HepG2 (cell line): ENCODE results near the gene GRPEL2. TPM values are rescaled to one million over a fixed set of nuclear protein-coding genes. Genes with fewer than 3 reads are reported as not detected.

Source experiments
- ATAC-seq: fragments of 200-7000 bp; cut with Tn5 transposase; 3 replicates; pipeline ENCODE4 v1.9.1; 2020; ENCODE audit warnings: mild to moderate bottlenecking, moderate library complexity
- BruUV-seq: library from RNA; stranded (reverse); fragments of 400-500 nt; replicated peaks from 2 replicates; lab custom pipeline; 2021; lab: Mats Ljungman, UMichigan
- CTCF ChIA-PET: fragments of 300-600 bp; formaldehyde crosslinking; extraction: SDS; loops from one replicate; lab custom pipeline; 2021; ENCODE audit warnings: low total read pairs, inconsistent platforms, low intra/inter-chr PET ratio; lab: Yijun Ruan, JAX
- POLR2A ChIA-PET: fragments of 350-600 bp; sonication (Branson Sonifier 250); formaldehyde crosslinking; loops from one replicate; lab custom pipeline; 2020; ENCODE audit warnings: antibody characterized with exemption, inconsistent platforms; lab: Yijun Ruan, JAX
- DNase-seq: peaks from one replicate; pipeline ENCODE4 v3.0.0-alpha.2; 2015; ENCODE audit warnings: low spot score
- FAIRE-seq: peaks from 3 replicates; lab custom pipeline; 2011; peaks lifted over from hg19 to GRCh38; lab: Jason Lieb, UNC
- H2AFZ ChIP-seq: one replicate; pipeline ENCODE4 v1.6.1; 2011; ENCODE audit warnings: low read length, inconsistent platforms
- H3K27ac ChIP-seq: fragments of 300-600 bp; 3 replicates; pipeline ENCODE4 v1.8.0; 2011; ENCODE audit warnings: mixed run types, mild to moderate bottlenecking, mixed read lengths, low read length, inconsistent platforms; ENCODE audit not compliant: insufficient read depth; ENCODE audit errors: extremely low read length
- H3K27me3 ChIP-seq, 2 experiments: fragments of 200-600 bp in 1 of 2; 2 replicates in 1 of 2; 3 replicates in 1 of 2; pipeline versions ENCODE4 v1.6.0 to v1.8.0; 2011; ENCODE audit warnings: low read length in 2 of 2, mild to moderate bottlenecking in 2 of 2, moderate library complexity in 2 of 2, inconsistent platforms in 1 of 2; ENCODE audit not compliant: insufficient read depth in 2 of 2, control insufficient read depth in 1 of 2
- H3K36me3 ChIP-seq, 2 experiments: fragments of 200-600 bp in 1 of 2; replicated peaks in 1 of 2; 2 replicates in 1 of 2; 3 replicates in 1 of 2; pipeline versions ENCODE4 v1.5.1 to v1.8.0; 2011; ENCODE audit warnings: low read length in 2 of 2, inconsistent platforms in 1 of 2; ENCODE audit not compliant: insufficient read depth in 2 of 2, control insufficient read depth in 1 of 2
- H3K4me1 ChIP-seq: 2 replicates; pipeline ENCODE4 v1.5.1; 2012; ENCODE audit warnings: low read length, inconsistent platforms; ENCODE audit not compliant: insufficient read depth
- H3K4me2 ChIP-seq: 2 replicates; pipeline ENCODE4 v1.6.0; 2011; ENCODE audit warnings: low read depth, low read length, inconsistent platforms
- H3K4me3 ChIP-seq, 3 experiments: fragments of 200-600 bp in 1 of 3; sonication (generic), shearing (Covaris generic) in 1 of 3; replicated peaks in 1 of 3; 2 replicates each; pipeline ENCODE4 v1.5.1; 2011 to 2016; ENCODE audit warnings: low read length in 3 of 3, inconsistent platforms in 2 of 3, low read depth in 2 of 3, mild to moderate bottlenecking in 2 of 3, control low read depth in 1 of 3, mixed read lengths in 1 of 3; ENCODE audit not compliant: insufficient read depth in 1 of 3
- H3K79me2 ChIP-seq: one replicate; pipeline ENCODE4 v1.6.1; 2011; ENCODE audit warnings: low read length, inconsistent platforms; ENCODE audit not compliant: insufficient read depth
- H3K9ac ChIP-seq: 2 replicates; pipeline ENCODE4 v1.6.0; 2011; ENCODE audit warnings: mild to moderate bottlenecking, low read depth, low read length, inconsistent platforms; ENCODE audit not compliant: insufficient read depth
- H3K9me3 ChIP-seq: 2 replicates; pipeline ENCODE4 v1.5.1; 2012; ENCODE audit warnings: mild to moderate bottlenecking, low read length
- H4K20me1 ChIP-seq: 2 replicates; pipeline ENCODE4 v1.6.0; 2011; ENCODE audit warnings: inconsistent platforms, mild to moderate bottlenecking, low read length, moderate library complexity; ENCODE audit not compliant: insufficient read depth
- LCORL ChIP-seq, 2 experiments: fragments of 450-650 bp in 1 of 2; sonication (generic) in 1 of 2; formaldehyde crosslinking in 1 of 2; IDR thresholded peaks; 2 replicates each; pipeline versions ENCODE4 v1.5.0 to v1.6.1; 2017 to 2020; ENCODE audit warnings: antibody characterized with exemption in 1 of 2, missing genetic modification reagents in 1 of 2
- MAZ ChIP-seq, 2 experiments: sonication (generic) in 1 of 2; formaldehyde crosslinking in 1 of 2; IDR thresholded peaks; 2 replicates each; pipeline versions ENCODE4 v1.5.0 to v1.6.1; 2012 to 2020; ENCODE audit warnings: low read depth in 2 of 2, mild to moderate bottlenecking in 2 of 2, borderline replicate concordance in 1 of 2, improper control_type of control experiment in 1 of 2, low read length in 1 of 2, missing genetic modification reagents in 1 of 2, moderate library complexity in 1 of 2
- NFYB ChIP-seq: sonication (generic); formaldehyde crosslinking; IDR thresholded peaks from 2 replicates; pipeline ENCODE4 v1.4.0; 2020; ENCODE audit warnings: missing genetic modification reagents
- NR2C2 ChIP-seq: sonication (generic); formaldehyde crosslinking; IDR thresholded peaks from 2 replicates; pipeline ENCODE4 v1.4.0; 2020; ENCODE audit warnings: missing genetic modification reagents, mild to moderate bottlenecking, moderate library complexity, borderline replicate concordance
- RXRB ChIP-seq: IDR thresholded peaks from 2 replicates; pipeline ENCODE4 v1.6.1; 2016; ENCODE audit warnings: borderline replicate concordance, missing genetic modification reagents, missing compliant biosample characterization
- SAP130 ChIP-seq: IDR thresholded peaks from 2 replicates; pipeline ENCODE4 v1.6.1; 2016; ENCODE audit warnings: low read depth
- TCF7L2 ChIP-seq: IDR thresholded peaks from 2 replicates; pipeline ENCODE4 v1.6.1; 2011; ENCODE audit warnings: mild to moderate bottlenecking, low read depth, low read length, moderate library complexity
- ZMAT3 ChIP-seq: sonication (generic); formaldehyde crosslinking; conservative IDR thresholded peaks from 2 replicates; pipeline ENCODE4 v1.7.0; 2021; ENCODE audit warnings: missing genetic modification reagents
- ZNF143 ChIP-seq: sonication (generic); formaldehyde crosslinking; IDR thresholded peaks from 2 replicates; pipeline ENCODE4 v1.4.0; 2020; ENCODE audit warnings: missing genetic modification reagents
- ZNF292 ChIP-seq: sonication (generic); formaldehyde crosslinking; IDR thresholded peaks from 2 replicates; pipeline ENCODE4 v1.8.1; 2022; ENCODE audit warnings: mild to moderate bottlenecking, low read depth, missing genetic modification reagents, borderline replicate concordance
- ZNF749 ChIP-seq: sonication (generic); formaldehyde crosslinking; IDR thresholded peaks from 2 replicates; pipeline ENCODE4 v1.8.0; 2022; ENCODE audit warnings: mild to moderate bottlenecking, missing genetic modification reagents, moderate library complexity, borderline replicate concordance
- WGBS: methylation state at CpG from one replicate; pipeline ENCODE4 v1.1.6; 2017; ENCODE audit warnings: low lambda C conversion rate; 5-methylcytosine and 5-hydroxymethylcytosine counted together
- in situ Hi-C: cut with HindIII; loops from 2 replicates; pipeline ENCODE4 v1.10.0; 2017; ENCODE audit warnings: low pct_unique_long_range_greater_than_20kb; ENCODE audit not compliant: extremely low pct_ligation_motif_present
- intact Hi-C: fragments of 100-400 bp; cut with micrococcal nuclease; formaldehyde crosslinking; loops from one replicate; pipeline ENCODE4 v1.10.0; 2022; ENCODE audit not compliant: unreplicated experiment
- polyA plus RNA-seq, 8 experiments: library from polyadenylated mRNA; depleted of rRNA in 3 of 8; stranded (reverse) in 7 of 8; unstranded in 1 of 8; fragments of >200 nt; fragmentation: Illumina TruSeq in 4 of 8; extraction: Trizol in 4 of 8; gene quantifications; 2 replicates each; pipeline versions ENCODE4 v1.2.1 to v1.2.3, GENCODE V29; 2011 to 2016; ENCODE audit warnings: low read depth in 4 of 8, missing spikeins in 1 of 8, mixed read lengths in 1 of 8; ENCODE audit not compliant: insufficient read depth in 1 of 8
- total RNA-seq, 5 experiments: library from RNA; depleted of rRNA; stranded (reverse); fragments of >200 nt; fragmentation: Illumina TruSeq; extraction: Trizol; gene quantifications; 2 replicates each; pipeline ENCODE4 v1.2.3, GENCODE V29; 2016; ENCODE audit warnings: low read depth in 1 of 5
- TF ChIP-seq, protein P1 (sequence below): IDR thresholded peaks from 2 replicates; pipeline ENCODE4 v1.6.1; 2016; ENCODE audit warnings: low read depth, missing genetic modification reagents, missing compliant biosample characterization
- TF ChIP-seq, protein P2 (sequence below): sonication (generic); formaldehyde crosslinking; conservative IDR thresholded peaks from 2 replicates; pipeline ENCODE4 v1.4.0; 2020; ENCODE audit warnings: mild to moderate bottlenecking, missing genetic modification reagents, moderate library complexity

GRPEL2 gene
- total and polyA plus RNA-seq, 2 of the 13 experiments (the other 11 are each of a cell fraction or from before 2014, with no cell fraction given): 13.1 to 16.6 TPM

DNA sequence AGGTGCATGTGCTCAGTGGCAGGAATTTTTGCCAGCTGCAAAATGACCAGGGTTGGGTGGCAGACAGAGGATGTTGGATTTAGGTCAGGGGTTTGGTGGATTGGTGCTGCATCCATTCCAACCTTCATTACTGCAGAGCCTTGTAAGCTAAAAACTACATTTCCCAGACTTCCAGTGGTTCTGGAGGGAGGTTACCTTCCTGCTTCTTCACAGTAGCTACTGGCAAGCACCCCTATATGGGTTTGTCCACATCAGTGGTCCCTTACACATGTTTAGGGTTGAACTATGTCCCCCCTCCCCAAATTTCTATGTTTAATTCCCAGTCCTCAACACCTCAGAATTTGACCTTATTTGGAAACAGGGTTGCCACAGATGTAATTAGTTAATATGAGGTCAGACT, 54.5 kb downstream of the GRPEL2 start (continued):
- TF ChIP-seq ZMAT3 (CRISPR knock-in tag): no peak
- TF ChIP-seq ZNF143: peak; percentile 77
- TF ChIP-seq MAZ (IDR thresholded peaks at IDR 0.05; ENCODE audit: borderline replicate concordance, low read depth, low read length): no peak
- TF ChIP-seq MAZ (CRISPR knock-in tag; IDR thresholded peaks at IDR 0.05; ENCODE audit: low read depth): no peak
- TF ChIP-seq, all 625 proteins: peak for 5

DNA sequence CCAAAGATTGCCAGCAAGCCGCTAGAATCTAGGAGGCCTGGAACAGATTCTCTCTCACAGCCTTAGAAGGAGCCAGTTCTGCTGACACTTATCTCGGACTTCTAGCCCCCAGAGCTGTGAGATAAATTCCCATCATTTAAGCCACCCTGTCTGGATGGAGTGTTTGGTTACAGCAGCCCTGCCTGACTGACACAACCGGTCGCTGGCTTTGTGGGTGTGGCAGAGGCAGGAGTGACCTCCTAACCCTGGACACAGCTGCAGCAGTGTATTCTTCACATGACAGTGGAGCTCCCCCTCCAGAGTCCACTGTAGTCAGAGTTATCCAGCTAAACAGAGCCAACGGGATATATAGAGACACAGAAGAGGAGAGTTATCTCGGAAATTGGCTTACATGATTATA, 55.0 kb downstream of the GRPEL2 start:
- no peaks in the 10 kb centered on the region for H3K79me2 ChIP-seq
- ATAC-seq (peak; percentile 85), FAIRE-seq (peak; percentile 26), DNase-seq (peak; percentile 42)
- intact Hi-C loops: no loop called here
- no peaks in the 10 kb centered on the region for H4K20me1 ChIP-seq
- CTCF ChIA-PET: no interaction called here
- H3K27ac ChIP-seq: no peak overlapping the region
- in situ Hi-C loops: no loop called here
- H3K9me3 ChIP-seq: no peaks in the 10 kb centered on the region
- peaks cover 32% of the 10 kb centered on the region for H3K4me1 ChIP-seq
- peaks cover 0 to 8% of the 10 kb centered on the region in 2 experiments; a peak in 1 of 5 replicates for H3K27me3 ChIP-seq
- H3K4me2 ChIP-seq: no peak overlapping the region; the same call in 1 of the 2 replicates
- H3K9ac ChIP-seq: no peak overlapping the region
- no peak overlapping the region for H3K4me3 ChIP-seq
- POLR2A ChIA-PET: no interaction called here
- no peak overlapping the region for H2AFZ ChIP-seq
- 38% methylated on average over 1 of the region's 6 CpGs for WGBS
- H3K36me3 ChIP-seq: no peaks in the 10 kb centered on the region
- BruUV-seq: no TSS peak
- TF ChIP-seq NR2C2 (CRISPR knock-in tag) (0 out of 2 replicates have a peak, but pooled peaks have one; percentile 32), ZNF292 (CRISPR knock-in tag) (peak; percentile 78; the same call in 1 of the 2 replicates), ZNF749 (CRISPR knock-in tag) (no peak), RXRB (CRISPR knock-in tag) (peak; percentile 14; the same call in 1 of the 2 replicates), SAP130 (peak; percentile 58), NFYB (CRISPR knock-in tag) (no peak), TCF7L2 (no peak), LCORL (IDR thresholded peaks at IDR 0.05) (no peak), LCORL (CRISPR knock-in tag; IDR thresholded peaks at IDR 0.05) (0 out of 2 replicates have a peak, but pooled peaks have one; percentile 20)
- TF ChIP-seq, protein P1, sequence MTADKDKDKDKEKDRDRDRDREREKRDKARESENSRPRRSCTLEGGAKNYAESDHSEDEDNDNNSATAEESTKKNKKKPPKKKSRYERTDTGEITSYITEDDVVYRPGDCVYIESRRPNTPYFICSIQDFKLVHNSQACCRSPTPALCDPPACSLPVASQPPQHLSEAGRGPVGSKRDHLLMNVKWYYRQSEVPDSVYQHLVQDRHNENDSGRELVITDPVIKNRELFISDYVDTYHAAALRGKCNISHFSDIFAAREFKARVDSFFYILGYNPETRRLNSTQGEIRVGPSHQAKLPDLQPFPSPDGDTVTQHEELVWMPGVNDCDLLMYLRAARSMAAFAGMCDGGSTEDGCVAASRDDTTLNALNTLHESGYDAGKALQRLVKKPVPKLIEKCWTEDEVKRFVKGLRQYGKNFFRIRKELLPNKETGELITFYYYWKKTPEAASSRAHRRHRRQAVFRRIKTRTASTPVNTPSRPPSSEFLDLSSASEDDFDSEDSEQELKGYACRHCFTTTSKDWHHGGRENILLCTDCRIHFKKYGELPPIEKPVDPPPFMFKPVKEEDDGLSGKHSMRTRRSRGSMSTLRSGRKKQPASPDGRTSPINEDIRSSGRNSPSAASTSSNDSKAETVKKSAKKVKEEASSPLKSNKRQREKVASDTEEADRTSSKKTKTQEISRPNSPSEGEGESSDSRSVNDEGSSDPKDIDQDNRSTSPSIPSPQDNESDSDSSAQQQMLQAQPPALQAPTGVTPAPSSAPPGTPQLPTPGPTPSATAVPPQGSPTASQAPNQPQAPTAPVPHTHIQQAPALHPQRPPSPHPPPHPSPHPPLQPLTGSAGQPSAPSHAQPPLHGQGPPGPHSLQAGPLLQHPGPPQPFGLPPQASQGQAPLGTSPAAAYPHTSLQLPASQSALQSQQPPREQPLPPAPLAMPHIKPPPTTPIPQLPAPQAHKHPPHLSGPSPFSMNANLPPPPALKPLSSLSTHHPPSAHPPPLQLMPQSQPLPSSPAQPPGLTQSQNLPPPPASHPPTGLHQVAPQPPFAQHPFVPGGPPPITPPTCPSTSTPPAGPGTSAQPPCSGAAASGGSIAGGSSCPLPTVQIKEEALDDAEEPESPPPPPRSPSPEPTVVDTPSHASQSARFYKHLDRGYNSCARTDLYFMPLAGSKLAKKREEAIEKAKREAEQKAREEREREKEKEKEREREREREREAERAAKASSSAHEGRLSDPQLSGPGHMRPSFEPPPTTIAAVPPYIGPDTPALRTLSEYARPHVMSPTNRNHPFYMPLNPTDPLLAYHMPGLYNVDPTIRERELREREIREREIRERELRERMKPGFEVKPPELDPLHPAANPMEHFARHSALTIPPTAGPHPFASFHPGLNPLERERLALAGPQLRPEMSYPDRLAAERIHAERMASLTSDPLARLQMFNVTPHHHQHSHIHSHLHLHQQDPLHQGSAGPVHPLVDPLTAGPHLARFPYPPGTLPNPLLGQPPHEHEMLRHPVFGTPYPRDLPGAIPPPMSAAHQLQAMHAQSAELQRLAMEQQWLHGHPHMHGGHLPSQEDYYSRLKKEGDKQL: no peak
- TF ChIP-seq, protein P2, sequence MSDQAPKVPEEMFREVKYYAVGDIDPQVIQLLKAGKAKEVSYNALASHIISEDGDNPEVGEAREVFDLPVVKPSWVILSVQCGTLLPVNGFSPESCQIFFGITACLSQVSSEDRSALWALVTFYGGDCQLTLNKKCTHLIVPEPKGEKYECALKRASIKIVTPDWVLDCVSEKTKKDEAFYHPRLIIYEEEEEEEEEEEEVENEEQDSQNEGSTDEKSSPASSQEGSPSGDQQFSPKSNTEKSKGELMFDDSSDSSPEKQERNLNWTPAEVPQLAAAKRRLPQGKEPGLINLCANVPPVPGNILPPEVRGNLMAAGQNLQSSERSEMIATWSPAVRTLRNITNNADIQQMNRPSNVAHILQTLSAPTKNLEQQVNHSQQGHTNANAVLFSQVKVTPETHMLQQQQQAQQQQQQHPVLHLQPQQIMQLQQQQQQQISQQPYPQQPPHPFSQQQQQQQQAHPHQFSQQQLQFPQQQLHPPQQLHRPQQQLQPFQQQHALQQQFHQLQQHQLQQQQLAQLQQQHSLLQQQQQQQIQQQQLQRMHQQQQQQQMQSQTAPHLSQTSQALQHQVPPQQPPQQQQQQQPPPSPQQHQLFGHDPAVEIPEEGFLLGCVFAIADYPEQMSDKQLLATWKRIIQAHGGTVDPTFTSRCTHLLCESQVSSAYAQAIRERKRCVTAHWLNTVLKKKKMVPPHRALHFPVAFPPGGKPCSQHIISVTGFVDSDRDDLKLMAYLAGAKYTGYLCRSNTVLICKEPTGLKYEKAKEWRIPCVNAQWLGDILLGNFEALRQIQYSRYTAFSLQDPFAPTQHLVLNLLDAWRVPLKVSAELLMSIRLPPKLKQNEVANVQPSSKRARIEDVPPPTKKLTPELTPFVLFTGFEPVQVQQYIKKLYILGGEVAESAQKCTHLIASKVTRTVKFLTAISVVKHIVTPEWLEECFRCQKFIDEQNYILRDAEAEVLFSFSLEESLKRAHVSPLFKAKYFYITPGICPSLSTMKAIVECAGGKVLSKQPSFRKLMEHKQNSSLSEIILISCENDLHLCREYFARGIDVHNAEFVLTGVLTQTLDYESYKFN (CRISPR knock-in tag): 0 out of 2 replicates have a peak, but pooled peaks have one; percentile 16
